MM.1S (cell line): ENCODE results near the gene PUSL1.

ENCODE experiments used
- DNase-seq: peaks from one replicate; pipeline ENCODE4 v3.0.0-alpha.2; 2015
- H2AFZ ChIP-seq: fragments of 300-600 bp; sonication (generic); 2 replicates; pipeline ENCODE4 v1.6.0; 2016; ENCODE audit warnings: antibody characterized with exemption, low read length
- H3F3A ChIP-seq: fragments of 300-600 bp; sonication (generic); 2 replicates; pipeline ENCODE4 v1.6.1; 2016; ENCODE audit warnings: mild to moderate bottlenecking, antibody characterized with exemption, low read length, moderate library complexity, mixed read lengths; ENCODE audit not compliant: insufficient read depth
- H3K27ac ChIP-seq: fragments of 300-600 bp; sonication (generic); 2 replicates; pipeline ENCODE4 v1.5.1; 2016; ENCODE audit warnings: mild to moderate bottlenecking, low read length
- H3K27me3 ChIP-seq: fragments of 300-600 bp; sonication (generic); replicated peaks from 2 replicates; pipeline ENCODE4 v1.6.0; 2016; ENCODE audit warnings: low read length; ENCODE audit not compliant: insufficient read depth
- H3K36me3 ChIP-seq: fragments of 300-600 bp; sonication (generic); replicated peaks from 2 replicates; pipeline ENCODE4 v1.6.1; 2016; ENCODE audit warnings: mild to moderate bottlenecking, low read length, mixed read lengths; ENCODE audit not compliant: insufficient read depth
- H3K4me1 ChIP-seq: fragments of 300-600 bp; sonication (generic); 2 replicates; pipeline ENCODE4 v1.6.1; 2016; ENCODE audit warnings: low read length, mixed read lengths
- H3K4me2 ChIP-seq: fragments of 300-600 bp; sonication (generic); 2 replicates; pipeline ENCODE4 v1.6.0; 2016; ENCODE audit warnings: low read depth, low read length
- H3K4me3 ChIP-seq: fragments of 300-600 bp; sonication (generic); 2 replicates; pipeline ENCODE4 v1.5.1; 2016; ENCODE audit warnings: low read length, mixed read lengths
- H3K79me2 ChIP-seq: fragments of 300-600 bp; sonication (generic); 2 replicates; pipeline ENCODE4 v1.6.1; 2016; ENCODE audit warnings: mixed run types, low read length, mixed read lengths
- H3K9ac ChIP-seq: fragments of 300-600 bp; sonication (generic); 2 replicates; pipeline ENCODE4 v1.6.1; 2016; ENCODE audit warnings: low read length, mixed read lengths
- H3K9me2 ChIP-seq: fragments of 300-600 bp; sonication (generic); replicated peaks from 2 replicates; pipeline ENCODE4 v1.6.1; 2016; ENCODE audit warnings: mild to moderate bottlenecking, low read length, mixed read lengths; ENCODE audit not compliant: insufficient read depth
- H3K9me3 ChIP-seq: fragments of 300-600 bp; sonication (generic); replicated peaks from 2 replicates; pipeline ENCODE4 v1.6.1; 2016; ENCODE audit warnings: mild to moderate bottlenecking, low read length, mixed read lengths; ENCODE audit not compliant: insufficient read depth
- H4K20me1 ChIP-seq: fragments of 300-600 bp; sonication (generic); 2 replicates; pipeline ENCODE4 v1.6.1; 2016; ENCODE audit warnings: mild to moderate bottlenecking, low read length, moderate library complexity, mixed read lengths; ENCODE audit not compliant: insufficient read depth
- EZH2 ChIP-seq: fragments of 300-600 bp; sonication (generic); optimal IDR thresholded peaks from 2 replicates; pipeline ENCODE3; 2017; ENCODE audit warnings: low read depth, mild to moderate bottlenecking, antibody characterized with exemption, low read length, mixed read lengths
- EZH2phosphoT487 ChIP-seq: fragments of 300-600 bp; sonication (generic); IDR thresholded peaks from 2 replicates; pipeline ENCODE4 v1.6.1; 2018; ENCODE audit warnings: antibody characterized with exemption, low read length
- TF ChIP-seq, protein P1 (sequence below): fragments of 300-600 bp; sonication (generic); IDR thresholded peaks from 2 replicates; pipeline ENCODE4 v1.5.1; 2016; ENCODE audit warnings: antibody characterized with exemption, low read length, mixed read lengths

Gene PUSL1

DNA sequence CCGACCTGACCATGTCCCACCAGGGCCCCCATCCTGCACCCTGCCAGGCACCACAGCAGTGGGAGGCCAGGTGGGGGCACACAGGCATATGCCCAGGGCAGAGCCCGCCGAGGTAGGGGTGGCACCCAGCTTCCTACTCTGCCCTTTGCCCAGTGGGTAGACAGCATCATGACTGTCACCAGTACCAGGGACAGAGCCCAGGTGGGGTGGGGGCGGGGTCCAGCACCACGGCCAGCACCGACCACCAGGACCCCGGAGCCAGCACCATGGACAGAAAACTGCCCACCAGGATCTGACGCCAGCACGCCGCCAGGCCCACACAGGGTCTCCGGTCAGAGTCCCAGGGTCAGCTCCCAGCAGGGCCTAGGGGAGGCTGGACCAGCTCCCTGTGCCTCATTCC is 26.4 kb downstream of the PUSL1 start:
- H2AFZ ChIP-seq = no peak overlapping the region
- no peak overlapping the region for H3K4me2 ChIP-seq
- H3K27me3 ChIP-seq = no peaks in the 10 kb centered on the region
- H3F3A ChIP-seq = no peaks in the 10 kb centered on the region
- no peaks in the 10 kb centered on the region for H4K20me1 ChIP-seq
- no peaks in the 10 kb centered on the region for H3K36me3 ChIP-seq
- no peak overlapping the region for H3K27ac ChIP-seq
- no peaks in the 10 kb centered on the region for H3K9me3 ChIP-seq
- H3K9ac ChIP-seq = no peak overlapping the region
- no peak overlapping the region for H3K4me3 ChIP-seq
- H3K9me2 ChIP-seq = no peaks in the 10 kb centered on the region
- DNase-seq = no peak
- H3K79me2 ChIP-seq = no peaks in the 10 kb centered on the region
- TF ChIP-seq EZH2 (no peak), EZH2phosphoT487 (no peak)
- TF ChIP-seq, protein P1, sequence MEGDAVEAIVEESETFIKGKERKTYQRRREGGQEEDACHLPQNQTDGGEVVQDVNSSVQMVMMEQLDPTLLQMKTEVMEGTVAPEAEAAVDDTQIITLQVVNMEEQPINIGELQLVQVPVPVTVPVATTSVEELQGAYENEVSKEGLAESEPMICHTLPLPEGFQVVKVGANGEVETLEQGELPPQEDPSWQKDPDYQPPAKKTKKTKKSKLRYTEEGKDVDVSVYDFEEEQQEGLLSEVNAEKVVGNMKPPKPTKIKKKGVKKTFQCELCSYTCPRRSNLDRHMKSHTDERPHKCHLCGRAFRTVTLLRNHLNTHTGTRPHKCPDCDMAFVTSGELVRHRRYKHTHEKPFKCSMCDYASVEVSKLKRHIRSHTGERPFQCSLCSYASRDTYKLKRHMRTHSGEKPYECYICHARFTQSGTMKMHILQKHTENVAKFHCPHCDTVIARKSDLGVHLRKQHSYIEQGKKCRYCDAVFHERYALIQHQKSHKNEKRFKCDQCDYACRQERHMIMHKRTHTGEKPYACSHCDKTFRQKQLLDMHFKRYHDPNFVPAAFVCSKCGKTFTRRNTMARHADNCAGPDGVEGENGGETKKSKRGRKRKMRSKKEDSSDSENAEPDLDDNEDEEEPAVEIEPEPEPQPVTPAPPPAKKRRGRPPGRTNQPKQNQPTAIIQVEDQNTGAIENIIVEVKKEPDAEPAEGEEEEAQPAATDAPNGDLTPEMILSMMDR = no peak
- H3K4me1 ChIP-seq = no peaks in the 10 kb centered on the region

- Histone ChIP-seq H3F3A (no peaks in the 10 kb centered on the region), H3K4me2 (no peak overlapping the region), H3K36me3 (no peaks in the 10 kb centered on the region), H3K4me3 (no peak overlapping the region), H3K79me2 (no peaks in the 10 kb centered on the region), H2AFZ (no peak overlapping the region), H4K20me1 (no peaks in the 10 kb centered on the region), H3K9me3 (no peaks in the 10 kb centered on the region), H3K9ac (no peak overlapping the region), H3K27ac (no peak overlapping the region), H3K9me2 (no peaks in the 10 kb centered on the region), H3K4me1 (no peaks in the 10 kb centered on the region), H3K27me3 (no peaks in the 10 kb centered on the region)
- DNase-seq = no peak
- TF ChIP-seq, protein P1 = no peak
- TF ChIP-seq EZH2 = no peak
These were observed 26.9 kb downstream of the PUSL1 start for GRCh38 chr1:1335283-1335682.

- no peaks in the 10 kb centered on the region for H3K9me3 ChIP-seq
- H3K4me3 ChIP-seq = no peak overlapping the region
- no peaks in the 10 kb centered on the region for H4K20me1 ChIP-seq
- H3K27ac ChIP-seq = no peak overlapping the region
- no peaks in the 10 kb centered on the region for H3K27me3 ChIP-seq
- no peak overlapping the region for H3K9ac ChIP-seq
- no peak overlapping the region for H2AFZ ChIP-seq
- H3K79me2 ChIP-seq = no peaks in the 10 kb centered on the region
- no peak for DNase-seq
- no peaks in the 10 kb centered on the region for H3K9me2 ChIP-seq
- no peak overlapping the region for H3K4me2 ChIP-seq
- no peak for TF ChIP-seq EZH2
- TF ChIP-seq, protein P1 = no peak
- TF ChIP-seq EZH2phosphoT487 = no peak
- H3K4me1 ChIP-seq = no peaks in the 10 kb centered on the region
- H3F3A ChIP-seq = no peaks in the 10 kb centered on the region
- H3K36me3 ChIP-seq = no peaks in the 10 kb centered on the region
These were observed 27.4 kb downstream of the PUSL1 start for GRCh38 chr1:1335792-1336248.
